Adrenal gland (tissue), 5 donors: ENCODE results near the gene PLEKHO2.

Experiments used
- POLR2A ChIP-seq, 2 donors: fragments of 450-650 bp; IDR thresholded peaks; one replicate each; pipeline ENCODE4 v1.6.1; 2017; ENCODE audit warnings: antibody characterized with exemption in 2 of 2, mild to moderate bottlenecking in 2 of 2, moderate library complexity in 1 of 2
- TF ChIP-seq, protein P1 (sequence below), 6 experiments: fragments of 450-650 bp in 4 of 6; fragments of 200-600 bp in 2 of 6; sonication (generic) in 1 of 6; IDR thresholded peaks; 1 replicate in 5 of 6; 2 replicates in 1 of 6; pipeline versions ENCODE4 v1.5.1 to v1.8.0; 2016 to 2021; ENCODE audit warnings: antibody characterized with exemption in 6 of 6, mild to moderate bottlenecking in 2 of 6, moderate library complexity in 1 of 6
- donor health status: DM: no; HTN: no; CAD: no.

DNA sequence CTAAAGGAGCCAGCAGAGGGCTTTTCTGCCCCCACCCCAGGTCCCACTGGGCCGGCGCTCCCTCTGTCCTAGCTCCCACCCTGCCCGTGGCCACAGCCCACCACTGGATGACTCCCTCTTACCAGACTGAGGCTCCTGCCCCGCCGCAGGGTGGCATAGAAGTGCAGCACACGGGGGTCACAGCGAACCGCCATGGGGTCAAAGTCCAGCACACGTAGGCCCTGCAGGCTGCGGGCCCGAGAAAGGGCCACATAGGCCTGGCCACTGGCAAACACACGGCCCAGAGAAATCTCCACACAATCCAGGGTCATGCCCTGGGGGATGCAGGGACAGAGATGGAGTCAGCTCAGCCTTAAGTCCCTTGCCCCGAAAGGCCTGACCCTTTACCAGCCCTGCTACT lies 25.3 kb upstream of the PLEKHO2 start:
- TF ChIP-seq, protein P1, sequence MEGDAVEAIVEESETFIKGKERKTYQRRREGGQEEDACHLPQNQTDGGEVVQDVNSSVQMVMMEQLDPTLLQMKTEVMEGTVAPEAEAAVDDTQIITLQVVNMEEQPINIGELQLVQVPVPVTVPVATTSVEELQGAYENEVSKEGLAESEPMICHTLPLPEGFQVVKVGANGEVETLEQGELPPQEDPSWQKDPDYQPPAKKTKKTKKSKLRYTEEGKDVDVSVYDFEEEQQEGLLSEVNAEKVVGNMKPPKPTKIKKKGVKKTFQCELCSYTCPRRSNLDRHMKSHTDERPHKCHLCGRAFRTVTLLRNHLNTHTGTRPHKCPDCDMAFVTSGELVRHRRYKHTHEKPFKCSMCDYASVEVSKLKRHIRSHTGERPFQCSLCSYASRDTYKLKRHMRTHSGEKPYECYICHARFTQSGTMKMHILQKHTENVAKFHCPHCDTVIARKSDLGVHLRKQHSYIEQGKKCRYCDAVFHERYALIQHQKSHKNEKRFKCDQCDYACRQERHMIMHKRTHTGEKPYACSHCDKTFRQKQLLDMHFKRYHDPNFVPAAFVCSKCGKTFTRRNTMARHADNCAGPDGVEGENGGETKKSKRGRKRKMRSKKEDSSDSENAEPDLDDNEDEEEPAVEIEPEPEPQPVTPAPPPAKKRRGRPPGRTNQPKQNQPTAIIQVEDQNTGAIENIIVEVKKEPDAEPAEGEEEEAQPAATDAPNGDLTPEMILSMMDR (IDR thresholded peaks at IDR 0.05): no peak
- no peak for TF ChIP-seq POLR2A (IDR thresholded peaks at IDR 0.05)
